OCI-LY3 (cell line): ENCODE data around the gene NRG3.

Source experiments
- H2AFZ ChIP-seq: fragments of 200-600, 300-600 bp; shearing (Covaris generic); 2 replicates; pipeline ENCODE4 v1.6.0; 2014; ENCODE audit warnings: antibody characterized with exemption, low read depth, low read length
- H3K27ac ChIP-seq: fragments of 200-600, 300-600 bp; sonication (generic); 2 replicates; pipeline ENCODE4 v1.5.1; 2014; ENCODE audit warnings: mild to moderate bottlenecking, low read length, moderate library complexity, mixed read lengths
- H3K27me3 ChIP-seq: fragments of 200-600, 300-600 bp; sonication (generic); 2 replicates; pipeline ENCODE4 v1.6.1; 2014; ENCODE audit warnings: low read depth, low read length, mixed read lengths
- H3K36me3 ChIP-seq: fragments of 200-600, 300-600 bp; sonication (generic); replicated peaks from 2 replicates; pipeline ENCODE3; 2014; ENCODE audit warnings: low read depth, low read length, mixed read lengths
- H3K4me1 ChIP-seq: fragments of 300-600, 200-600 bp; sonication (generic); 2 replicates; pipeline ENCODE4 v1.6.1; 2014; ENCODE audit warnings: low read length, mixed read lengths
- H3K4me2 ChIP-seq: fragments of 200-600, 300-600 bp; sonication (generic); 2 replicates; pipeline ENCODE4 v1.6.1; 2014; ENCODE audit warnings: low read length, mixed read lengths
- H3K4me3 ChIP-seq: fragments of 300-600, 200-600 bp; sonication (generic); 2 replicates; pipeline ENCODE4 v1.5.1; 2014; ENCODE audit warnings: antibody characterized with exemption, mild to moderate bottlenecking, low read length, moderate library complexity
- H3K79me2 ChIP-seq: fragments of 300-600, 200-600 bp; shearing (Covaris generic); 2 replicates; pipeline ENCODE4 v1.6.1; 2014; ENCODE audit warnings: mild to moderate bottlenecking, low read length, mixed read lengths
- H3K9ac ChIP-seq: fragments of 300-600, 200-600 bp; shearing (Covaris generic); 2 replicates; pipeline ENCODE4 v1.6.0; 2014; ENCODE audit warnings: mild to moderate bottlenecking, low read length, moderate library complexity
- H3K9me3 ChIP-seq: fragments of 200-600, 300-600 bp; shearing (Covaris generic); 2 replicates; pipeline ENCODE4 v1.6.1; 2014; ENCODE audit warnings: low read length, mixed read lengths; ENCODE audit not compliant: insufficient read depth
- H4K20me1 ChIP-seq: fragments of 200-600, 300-600 bp; sonication (generic); 2 replicates; pipeline ENCODE4 v1.6.1; 2016; ENCODE audit warnings: low read length, mixed read lengths; ENCODE audit not compliant: insufficient read depth
- EZH2phosphoT487 ChIP-seq: fragments of 200-600 bp; shearing (Covaris generic); IDR thresholded peaks from 2 replicates; pipeline ENCODE4 v1.6.1; 2018; ENCODE audit warnings: antibody characterized with exemption, mixed run types, low read depth
- TF ChIP-seq, protein P1 (sequence below): fragments of 200-600, 300-600 bp; sonication (generic); IDR thresholded peaks from 2 replicates; pipeline ENCODE4 v1.5.1; 2014; ENCODE audit warnings: antibody characterized with exemption, low read length, low read depth

NRG3 gene

DNA sequence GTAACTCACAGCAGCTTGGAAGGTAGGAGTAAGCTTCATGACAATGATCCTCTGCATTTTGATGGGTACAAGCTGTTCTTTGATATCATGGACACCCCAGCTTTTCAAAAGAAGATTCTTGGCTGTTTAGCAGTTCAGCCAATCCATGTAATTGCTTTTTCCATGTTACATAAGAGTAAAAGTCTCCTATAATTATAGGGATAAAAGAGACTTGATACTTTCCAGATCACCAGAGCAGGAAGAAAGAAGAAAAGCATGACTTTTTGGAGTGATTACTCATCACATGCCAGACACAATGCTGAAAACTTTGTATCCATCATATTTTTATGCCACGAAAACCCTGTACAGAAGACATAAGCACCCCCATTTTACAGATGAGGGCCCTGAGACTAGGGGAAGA, 1049.7 kb downstream of the NRG3 start:
- Histone ChIP-seq H3K27me3 (no peaks in the 10 kb centered on the region), H3K36me3 (no peaks in the 10 kb centered on the region), H4K20me1 (no peaks in the 10 kb centered on the region), H3K79me2 (no peaks in the 10 kb centered on the region), H3K9me3 (no peaks in the 10 kb centered on the region), H3K9ac (no peak overlapping the region), H3K4me2 (no peak overlapping the region), H2AFZ (no peak overlapping the region), H3K27ac (no peak overlapping the region), H3K4me3 (no peak overlapping the region), H3K4me1 (peaks cover 20% of the 10 kb centered on the region; the same call in 1 of the 2 replicates)
- TF ChIP-seq EZH2phosphoT487, result no peak

DNA sequence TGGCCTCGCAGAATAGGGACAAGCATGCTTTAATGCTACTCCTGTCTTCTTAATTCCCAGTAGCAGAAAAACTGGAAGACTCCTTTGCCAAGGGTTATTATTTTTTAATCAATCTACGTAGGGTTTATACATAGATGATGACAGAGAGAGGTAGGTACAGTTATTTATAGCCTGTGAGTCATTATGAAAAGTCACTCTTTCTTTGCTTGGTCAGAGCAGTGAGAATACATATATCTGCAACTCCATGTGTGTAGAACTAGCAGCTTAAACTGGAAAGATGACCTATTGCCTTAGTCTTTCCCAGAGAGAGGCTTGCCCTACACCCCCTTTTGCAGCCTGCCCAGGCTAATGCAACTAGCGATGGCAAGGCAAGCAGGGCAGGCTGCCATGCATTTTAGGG, 1050.6 kb downstream of the NRG3 start:
- H3K27ac ChIP-seq, result no peak overlapping the region
- H4K20me1 ChIP-seq, result no peaks in the 10 kb centered on the region
- no peaks in the 10 kb centered on the region for H3K36me3 ChIP-seq
- no peak overlapping the region for H2AFZ ChIP-seq
- no peaks in the 10 kb centered on the region for H3K79me2 ChIP-seq
- no peak overlapping the region for H3K4me3 ChIP-seq
- peaks cover 20% of the 10 kb centered on the region; the same call in 1 of the 2 replicates for H3K4me1 ChIP-seq
- no peak overlapping the region for H3K9ac ChIP-seq
- H3K4me2 ChIP-seq, result no peak overlapping the region; the same call in 1 of the 2 replicates
- TF ChIP-seq, protein P1, sequence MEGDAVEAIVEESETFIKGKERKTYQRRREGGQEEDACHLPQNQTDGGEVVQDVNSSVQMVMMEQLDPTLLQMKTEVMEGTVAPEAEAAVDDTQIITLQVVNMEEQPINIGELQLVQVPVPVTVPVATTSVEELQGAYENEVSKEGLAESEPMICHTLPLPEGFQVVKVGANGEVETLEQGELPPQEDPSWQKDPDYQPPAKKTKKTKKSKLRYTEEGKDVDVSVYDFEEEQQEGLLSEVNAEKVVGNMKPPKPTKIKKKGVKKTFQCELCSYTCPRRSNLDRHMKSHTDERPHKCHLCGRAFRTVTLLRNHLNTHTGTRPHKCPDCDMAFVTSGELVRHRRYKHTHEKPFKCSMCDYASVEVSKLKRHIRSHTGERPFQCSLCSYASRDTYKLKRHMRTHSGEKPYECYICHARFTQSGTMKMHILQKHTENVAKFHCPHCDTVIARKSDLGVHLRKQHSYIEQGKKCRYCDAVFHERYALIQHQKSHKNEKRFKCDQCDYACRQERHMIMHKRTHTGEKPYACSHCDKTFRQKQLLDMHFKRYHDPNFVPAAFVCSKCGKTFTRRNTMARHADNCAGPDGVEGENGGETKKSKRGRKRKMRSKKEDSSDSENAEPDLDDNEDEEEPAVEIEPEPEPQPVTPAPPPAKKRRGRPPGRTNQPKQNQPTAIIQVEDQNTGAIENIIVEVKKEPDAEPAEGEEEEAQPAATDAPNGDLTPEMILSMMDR, result no peak
- no peak for TF ChIP-seq EZH2phosphoT487
- H3K9me3 ChIP-seq, result no peaks in the 10 kb centered on the region
- no peaks in the 10 kb centered on the region for H3K27me3 ChIP-seq

DNA sequence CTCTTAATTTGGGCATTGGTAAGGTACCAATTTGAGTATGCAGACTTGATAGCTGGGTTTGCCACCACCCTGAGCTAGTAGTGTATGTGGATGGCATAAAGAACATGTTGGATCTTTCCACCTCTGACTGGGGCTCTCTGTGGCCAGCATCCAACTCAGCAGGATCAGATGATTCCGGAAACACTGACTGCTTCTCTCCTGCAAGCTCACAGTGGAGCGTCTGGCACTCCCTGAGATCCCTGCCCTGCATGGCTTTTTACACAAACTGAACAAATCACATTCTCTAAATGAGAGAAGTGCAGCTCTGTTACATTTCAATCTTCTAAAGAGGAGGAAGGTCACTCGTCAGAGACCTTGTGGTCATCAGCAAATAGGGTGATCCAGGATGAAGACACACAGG, 1057.5 kb downstream of the NRG3 start:
- Histone ChIP-seq H4K20me1 (no peaks in the 10 kb centered on the region), H2AFZ (no peak overlapping the region), H3K4me1 (peaks cover 7% of the 10 kb centered on the region; the same call in 1 of the 2 replicates), H3K36me3 (no peaks in the 10 kb centered on the region), H3K4me2 (no peak overlapping the region), H3K27ac (no peak overlapping the region), H3K4me3 (no peak overlapping the region), H3K79me2 (no peaks in the 10 kb centered on the region), H3K9ac (no peak overlapping the region), H3K27me3 (no peaks in the 10 kb centered on the region), H3K9me3 (no peaks in the 10 kb centered on the region)
- no peak for TF ChIP-seq EZH2phosphoT487
- TF ChIP-seq, protein P1, result no peak

DNA sequence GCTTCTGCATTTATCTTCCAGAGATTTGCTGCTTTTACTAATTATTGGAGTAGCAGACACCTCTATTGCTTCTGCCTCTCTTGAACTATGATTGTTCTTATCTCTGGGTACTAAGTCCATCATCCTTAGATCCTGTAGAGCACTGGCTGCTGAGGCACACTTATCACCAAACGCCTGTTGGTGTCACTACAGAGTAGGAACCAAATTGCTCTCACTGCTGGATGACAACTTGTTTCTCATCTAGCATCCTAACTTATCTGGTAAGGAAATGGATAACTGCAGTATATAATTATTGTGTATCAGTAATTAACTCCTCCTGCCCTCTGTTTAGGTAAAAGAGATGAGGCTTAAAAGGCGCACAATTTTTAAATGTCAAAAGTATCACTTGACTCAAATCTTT, 1059.4 kb downstream of the NRG3 start:
- no peaks in the 10 kb centered on the region for H3K79me2 ChIP-seq
- H3K9ac ChIP-seq, result no peak overlapping the region
- H3K27ac ChIP-seq, result no peak overlapping the region
- TF ChIP-seq, protein P1, result peak; percentile 36
- TF ChIP-seq EZH2phosphoT487, result no peak
- no peak overlapping the region for H3K4me2 ChIP-seq
- no peaks in the 10 kb centered on the region for H3K9me3 ChIP-seq
- H3K27me3 ChIP-seq, result no peaks in the 10 kb centered on the region
- no peaks in the 10 kb centered on the region for H3K36me3 ChIP-seq
- no peak overlapping the region for H2AFZ ChIP-seq
- H4K20me1 ChIP-seq, result no peaks in the 10 kb centered on the region
- no peak overlapping the region for H3K4me3 ChIP-seq
- H3K4me1 ChIP-seq, result peaks cover 7% of the 10 kb centered on the region; the same call in 1 of the 2 replicates
